HepG2 (cell line): ENCODE data around the gene CD300A. TPM values are rescaled to one million over a fixed set of nuclear protein-coding genes. Genes with fewer than 3 reads are reported as not detected.

ENCODE experiments used
- MAX ChIP-seq: IDR thresholded peaks from 2 replicates; pipeline ENCODE4 v1.6.1; 2012; ENCODE audit warnings: inconsistent platforms
- MED1 ChIP-seq: sonication (generic); formaldehyde crosslinking; IDR thresholded peaks from 2 replicates; pipeline ENCODE4 v1.4.0; 2020; ENCODE audit warnings: missing genetic modification reagents
- MIER2 ChIP-seq: IDR thresholded peaks from 2 replicates; pipeline ENCODE4 v1.6.1; 2016; ENCODE audit warnings: missing biosample characterization, missing genetic modification reagents
- PATZ1 ChIP-seq: sonication (generic); formaldehyde crosslinking; IDR thresholded peaks from 2 replicates; pipeline ENCODE4 v1.4.0; 2020; ENCODE audit warnings: missing genetic modification reagents
- PAXIP1 ChIP-seq: sonication (generic); formaldehyde crosslinking; conservative IDR thresholded peaks from 2 replicates; pipeline ENCODE4 v1.4.0; 2020; ENCODE audit warnings: mild to moderate bottlenecking, missing genetic modification reagents, moderate library complexity
- RORA ChIP-seq: sonication (generic); formaldehyde crosslinking; IDR thresholded peaks from 2 replicates; pipeline ENCODE4 v1.5.0; 2020; ENCODE audit warnings: mild to moderate bottlenecking, missing genetic modification reagents, moderate library complexity
- TARDBP ChIP-seq: sonication (generic); formaldehyde crosslinking; IDR thresholded peaks from 2 replicates; pipeline ENCODE4 v1.8.0; 2022; ENCODE audit warnings: mild to moderate bottlenecking, missing genetic modification reagents
- TSC22D2 ChIP-seq: sonication (generic); formaldehyde crosslinking; IDR thresholded peaks from 2 replicates; pipeline ENCODE4 v1.5.1; 2020; ENCODE audit warnings: missing genetic modification reagents, mild to moderate bottlenecking, borderline replicate concordance
- XBP1 ChIP-seq: sonication (generic); formaldehyde crosslinking; IDR thresholded peaks from 2 replicates; pipeline ENCODE4 v1.5.0; 2020; ENCODE audit warnings: missing genetic modification reagents
- ZNF792 ChIP-seq: IDR thresholded peaks from 2 replicates; pipeline ENCODE4 v1.6.1; 2016
- ZNF850 ChIP-seq: sonication (generic); formaldehyde crosslinking; conservative IDR thresholded peaks from 2 replicates; pipeline ENCODE4 v1.9.0; 2021; ENCODE audit warnings: mild to moderate bottlenecking, missing genetic modification reagents
- ZSCAN21 ChIP-seq: sonication (generic); formaldehyde crosslinking; IDR thresholded peaks from 2 replicates; pipeline ENCODE4 v1.8.0; 2022; ENCODE audit warnings: mild to moderate bottlenecking, missing genetic modification reagents, moderate library complexity, borderline replicate concordance
- ZZZ3 ChIP-seq: sonication (generic); formaldehyde crosslinking; IDR thresholded peaks from 2 replicates; pipeline ENCODE4 v1.4.0; 2020; ENCODE audit warnings: missing genetic modification reagents, mild to moderate bottlenecking, borderline replicate concordance
- polyA plus RNA-seq, 8 experiments: library from polyadenylated mRNA; depleted of rRNA in 3 of 8; stranded (reverse) in 7 of 8; unstranded in 1 of 8; fragments of >200 nt; fragmentation: Illumina TruSeq in 4 of 8; extraction: Trizol in 4 of 8; gene quantifications; 2 replicates each; pipeline versions ENCODE4 v1.2.1 to v1.2.3, GENCODE V29; 2011 to 2016; ENCODE audit warnings: low read depth in 4 of 8, missing spikeins in 1 of 8, mixed read lengths in 1 of 8; ENCODE audit not compliant: insufficient read depth in 1 of 8
- total RNA-seq, 5 experiments: library from RNA; depleted of rRNA; stranded (reverse); fragments of >200 nt; fragmentation: Illumina TruSeq; extraction: Trizol; gene quantifications; 2 replicates each; pipeline ENCODE4 v1.2.3, GENCODE V29; 2016; ENCODE audit warnings: low read depth in 1 of 5

Gene CD300A
- total and polyA plus RNA-seq, 2 of the 13 experiments (the other 11 are each of a cell fraction or from before 2014, with no cell fraction given), result not detected

GRCh38 chr17:74429604-74430384 lies 36.6 kb upstream of the CD300A start (continued):
- TF ChIP-seq ZNF850 (CRISPR knock-in tag) (no peak), MAX (peak; percentile 44; the same call in 1 of the 2 replicates), PAXIP1 (CRISPR knock-in tag) (peak; percentile 57), ZNF792 (CRISPR knock-in tag) (no peak), RORA (CRISPR knock-in tag) (no peak), PATZ1 (CRISPR knock-in tag) (peak; percentile 56), MED1 (CRISPR knock-in tag) (peak; percentile 66), MIER2 (0 out of 2 replicates have a peak, but pooled peaks have one; percentile 10), XBP1 (CRISPR knock-in tag) (no peak), TARDBP (CRISPR knock-in tag) (peak; percentile 64; the same call in 1 of the 2 replicates), ZSCAN21 (CRISPR knock-in tag) (peak; percentile 89; the same call in 1 of the 2 replicates), ZZZ3 (peak; percentile 77; the same call in 1 of the 2 replicates), TSC22D2 (CRISPR knock-in tag) (no peak; the same call in 1 of the 2 replicates)
